BLaER1 treated with 17β-estradiol and CSF1 and Interleukin-3, amounts not matched to agents 10 nM and 100 nM (cell line): Measurements from ENCODE around the gene WWOX.

Experiments
- H3K27ac ChIP-seq, 11 experiments: shearing (Covaris generic); formaldehyde crosslinking; 2 replicates each; pipeline ENCODE4 v1.8.1; 2022
- H3K27me3 ChIP-seq, 11 experiments: shearing (Covaris generic); formaldehyde crosslinking; 2 replicates each; pipeline ENCODE4 v1.8.1; 2022
- H3K36me3 ChIP-seq, 11 experiments: shearing (Covaris generic); formaldehyde crosslinking; 2 replicates each; pipeline ENCODE4 v1.8.1; 2022
- H3K4me1 ChIP-seq, 10 experiments: shearing (Covaris generic); formaldehyde crosslinking; 2 replicates each; pipeline ENCODE4 v1.8.1; 2022
- H3K4me2 ChIP-seq, 11 experiments: shearing (Covaris generic); formaldehyde crosslinking; 2 replicates each; pipeline ENCODE4 v1.8.1; 2022
- H3K4me3 ChIP-seq, 10 experiments: shearing (Covaris generic); formaldehyde crosslinking; 2 replicates each; pipeline ENCODE4 v1.8.1; 2022
- H3K9ac ChIP-seq, 11 experiments: shearing (Covaris generic); formaldehyde crosslinking; 2 replicates each; pipeline ENCODE4 v1.8.1; 2022
- H3K9me3 ChIP-seq, 11 experiments: shearing (Covaris generic); formaldehyde crosslinking; replicated peaks in 1 of 11; 2 replicates each; pipeline ENCODE4 v1.8.1; 2022
- H4K20me1 ChIP-seq, 11 experiments: shearing (Covaris generic); formaldehyde crosslinking; 2 replicates each; pipeline ENCODE4 v1.8.1; 2022
- Cebpa-rat ChIP-seq, 11 experiments: shearing (Covaris generic); IDR thresholded peaks; 2 replicates each; pipeline ENCODE4 v1.8.1; 2022

The WWOX gene

DNA sequence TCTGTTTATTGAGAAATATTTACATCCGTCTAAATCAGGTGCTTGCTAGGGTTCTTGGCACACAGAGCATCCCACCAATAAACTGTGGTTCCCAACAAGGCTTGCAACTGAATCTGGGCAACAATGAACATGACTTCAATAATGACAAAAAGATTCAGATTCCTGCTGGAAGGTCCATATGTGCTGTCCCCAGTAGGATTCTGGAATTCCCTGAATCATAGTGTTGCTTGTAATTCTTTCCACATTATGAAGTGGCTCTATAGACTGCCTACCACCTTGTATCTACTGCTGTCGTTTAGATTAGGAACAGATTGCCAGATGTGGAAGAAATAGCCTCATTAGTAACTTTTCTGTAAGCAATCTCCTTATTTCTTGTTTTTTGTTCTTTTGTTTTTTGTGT, 265.9 kb downstream of the WWOX start:
- no peak for TF ChIP-seq Cebpa-rat (IDR thresholded peaks at IDR 0.05)
- no peak overlapping the region for H3K9ac ChIP-seq
- H3K4me3 ChIP-seq = no peak overlapping the region
- no peak overlapping the region for H3K4me2 ChIP-seq
- H3K27ac ChIP-seq = no peak overlapping the region
- no peaks in the 10 kb centered on the region for H3K36me3 ChIP-seq
- peaks cover 5 to 8% (median 6%) of the 10 kb centered on the region in 10 experiments; a peak in 19 of 20 replicates for H3K4me1 ChIP-seq
- H3K27me3 ChIP-seq = no peaks in the 10 kb centered on the region
- H3K9me3 ChIP-seq = no peaks in the 10 kb centered on the region
- no peaks in the 10 kb centered on the region for H4K20me1 ChIP-seq

DNA sequence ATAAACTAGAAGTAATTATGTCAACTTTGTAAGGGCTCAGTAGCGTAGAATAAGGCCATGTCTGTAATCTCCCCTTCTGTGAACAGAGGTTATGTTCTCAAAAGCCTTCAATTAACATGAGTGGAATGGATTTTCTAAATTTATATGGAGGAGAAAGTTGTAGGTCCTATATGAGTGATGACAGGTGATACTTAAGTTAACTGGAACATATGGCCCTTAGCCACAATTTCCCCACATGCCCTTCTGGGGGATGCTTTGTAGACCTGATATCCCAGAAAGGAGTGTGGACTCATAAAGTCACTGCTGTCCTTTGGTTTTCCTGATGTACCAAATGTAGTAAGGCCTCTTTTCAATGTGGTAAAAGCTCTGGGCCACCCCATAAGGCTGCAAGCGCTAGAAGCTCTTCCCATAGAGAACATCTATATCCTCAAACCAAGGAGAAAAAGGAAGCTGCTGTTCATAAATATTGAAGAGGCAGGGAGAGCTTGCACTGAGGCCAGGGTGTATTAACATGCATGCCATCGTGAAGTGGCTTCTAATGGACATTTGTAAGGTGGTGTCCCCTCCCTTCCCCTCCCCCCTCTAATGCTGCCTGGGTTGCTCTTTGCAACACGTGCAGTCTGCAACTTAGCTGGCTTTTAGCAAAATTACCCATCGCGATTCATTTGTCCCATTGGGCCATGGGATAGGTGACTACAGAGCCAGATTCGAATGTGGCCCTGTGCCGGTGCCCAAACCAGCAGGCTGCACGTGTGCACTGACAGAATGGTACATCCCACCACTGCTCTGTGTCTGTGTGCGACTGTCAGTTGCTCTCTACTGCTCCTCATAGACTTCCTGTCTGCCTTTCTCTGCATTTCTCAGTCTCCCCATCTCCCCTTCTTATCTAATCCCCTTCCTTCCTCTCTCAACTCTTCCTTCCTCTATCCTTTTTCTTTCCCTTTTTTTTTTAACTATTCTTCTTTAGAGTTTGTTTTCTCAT, 269.0 kb downstream of the WWOX start:
- Histone ChIP-seq H3K9me3 (peaks cover 0 to 10% (median 0%) of the 10 kb centered on the region in 11 experiments; a peak in 6 of 22 replicates), H3K27me3 (no peaks in the 10 kb centered on the region), H3K36me3 (no peaks in the 10 kb centered on the region), H3K4me2 (peak overlapping the region in 9 of 11 experiments; percentile 6 to 54 (median 19); a peak in 8 of 22 replicates), H3K9ac (no peak overlapping the region), H3K4me1 (peaks cover 5 to 15% (median 6%) of the 10 kb centered on the region in 10 experiments; a peak in 19 of 20 replicates), H3K4me3 (no peak overlapping the region), H3K27ac (no peak overlapping the region), H4K20me1 (no peaks in the 10 kb centered on the region)
- TF ChIP-seq Cebpa-rat (IDR thresholded peaks at IDR 0.05) = no peak

DNA sequence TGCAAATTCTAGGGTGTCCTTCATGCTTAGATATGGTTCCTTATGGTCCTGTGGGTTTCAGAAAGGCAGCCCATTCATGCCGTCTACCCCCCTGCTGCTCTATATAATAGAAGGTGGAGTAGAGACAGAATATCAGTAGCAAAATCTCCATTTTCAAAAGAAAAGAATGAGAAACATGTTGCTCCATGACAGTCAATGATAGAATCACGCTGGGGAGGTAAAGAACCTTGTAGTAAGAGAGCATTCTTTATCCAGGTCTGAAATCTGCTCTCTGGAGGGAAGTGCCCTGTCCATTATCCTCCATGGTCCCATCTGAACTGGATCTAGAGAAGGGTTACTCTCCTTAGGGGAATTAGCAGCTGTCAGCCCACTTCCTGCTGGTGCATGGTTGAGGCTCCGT, 272.8 kb downstream of the WWOX start:
- Histone ChIP-seq H3K9ac (no peak overlapping the region), H3K4me2 (no peak overlapping the region), H3K9me3 (peaks cover 0 to 10% (median 0%) of the 10 kb centered on the region in 11 experiments; a peak in 6 of 22 replicates), H3K4me1 (peaks cover 5 to 15% (median 6%) of the 10 kb centered on the region in 10 experiments; a peak in 19 of 20 replicates), H3K27me3 (no peaks in the 10 kb centered on the region), H4K20me1 (no peaks in the 10 kb centered on the region; a peak in 1 of 22 replicates), H3K27ac (no peak overlapping the region), H3K36me3 (no peaks in the 10 kb centered on the region), H3K4me3 (no peak overlapping the region)
- no peak for TF ChIP-seq Cebpa-rat (IDR thresholded peaks at IDR 0.05)

DNA sequence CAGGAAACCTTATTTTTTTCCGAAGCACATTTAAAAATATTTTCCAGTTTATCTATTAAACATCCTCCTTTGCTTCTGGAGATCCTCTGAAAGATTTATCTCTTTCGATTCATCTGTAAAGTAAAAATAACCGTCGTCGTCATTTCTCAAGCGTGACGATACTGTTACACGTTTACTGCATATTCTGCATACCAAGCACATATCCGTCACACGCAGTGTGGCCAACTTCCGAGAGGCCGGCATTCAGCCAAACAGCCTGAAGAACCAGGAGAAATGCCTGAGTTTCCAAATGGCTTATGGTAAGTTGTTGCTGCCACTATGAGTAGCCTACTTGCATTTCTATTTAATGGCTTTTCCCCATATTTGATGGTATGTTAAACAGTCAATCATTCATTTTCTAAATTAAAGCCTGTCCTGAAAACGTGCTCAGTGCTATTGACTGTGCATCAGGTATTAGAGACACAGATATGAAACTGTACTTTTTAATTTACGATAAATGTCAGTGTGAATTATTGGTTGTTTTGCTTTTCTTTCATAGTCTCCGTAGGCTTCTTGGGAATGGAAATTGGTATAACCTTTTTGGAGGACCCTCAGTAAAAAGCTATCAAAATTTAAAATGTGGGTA, 275.7 kb downstream of the WWOX start:
- Histone ChIP-seq H3K4me1 (peaks cover 0 to 7% (median 0%) of the 10 kb centered on the region in 10 experiments; a peak in 1 of 20 replicates), H3K4me3 (no peak overlapping the region), H4K20me1 (no peaks in the 10 kb centered on the region; a peak in 1 of 22 replicates), H3K4me2 (no peak overlapping the region), H3K27me3 (no peaks in the 10 kb centered on the region), H3K9ac (no peak overlapping the region), H3K36me3 (no peaks in the 10 kb centered on the region), H3K9me3 (peaks cover 0 to 10% (median 0%) of the 10 kb centered on the region in 11 experiments; a peak in 6 of 22 replicates), H3K27ac (no peak overlapping the region)
- TF ChIP-seq Cebpa-rat (IDR thresholded peaks at IDR 0.05) = no peak

DNA sequence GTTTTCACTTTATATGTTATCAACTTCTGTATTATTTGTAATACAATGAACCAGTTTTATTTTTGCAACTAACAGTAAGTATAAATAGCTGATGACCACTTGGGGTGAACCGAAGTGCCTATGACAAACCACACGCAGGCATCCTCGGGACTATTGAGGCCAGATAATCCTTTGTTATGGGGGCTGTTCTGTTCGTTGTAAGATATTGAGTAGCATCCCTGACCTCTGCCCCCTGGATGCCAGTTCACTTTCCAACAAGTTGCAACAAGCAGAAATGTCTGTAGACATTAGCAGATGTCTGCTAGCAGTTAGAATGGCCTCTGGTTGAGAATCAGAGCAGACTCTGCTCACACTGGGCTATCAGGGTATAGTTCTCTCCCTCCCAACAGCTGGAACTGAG, 277.0 kb downstream of the WWOX start:
- Histone ChIP-seq H3K27ac (no peak overlapping the region), H3K9ac (no peak overlapping the region), H4K20me1 (no peaks in the 10 kb centered on the region; a peak in 1 of 22 replicates), H3K4me2 (no peak overlapping the region), H3K36me3 (no peaks in the 10 kb centered on the region), H3K4me3 (no peak overlapping the region), H3K27me3 (no peaks in the 10 kb centered on the region), H3K9me3 (peaks cover 0 to 3% (median 0%) of the 10 kb centered on the region in 11 experiments; a peak in 2 of 22 replicates), H3K4me1 (peaks cover 0 to 7% (median 0%) of the 10 kb centered on the region in 10 experiments; a peak in 1 of 20 replicates)
- no peak for TF ChIP-seq Cebpa-rat (IDR thresholded peaks at IDR 0.05)

DNA sequence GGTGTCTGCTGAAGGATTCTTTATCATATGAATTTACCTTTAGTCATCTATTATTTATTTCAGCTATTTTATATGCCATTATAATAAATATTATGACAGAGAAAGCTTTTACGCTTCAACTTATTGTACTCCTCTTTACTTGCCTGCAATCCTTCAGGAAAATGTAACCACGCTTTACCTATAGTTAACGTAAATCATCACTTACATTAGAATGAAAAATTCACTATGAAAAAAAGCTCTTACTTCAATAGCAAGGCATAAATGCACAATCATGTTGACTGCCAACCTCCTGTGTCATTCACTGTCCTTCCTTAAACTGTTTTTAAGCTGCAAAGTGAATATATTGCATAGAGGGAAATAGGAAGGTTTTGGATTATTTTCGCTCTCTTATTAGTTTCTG, 277.9 kb downstream of the WWOX start:
- H3K27ac ChIP-seq = no peak overlapping the region
- no peak overlapping the region for H3K9ac ChIP-seq
- no peaks in the 10 kb centered on the region for H3K27me3 ChIP-seq
- TF ChIP-seq Cebpa-rat (IDR thresholded peaks at IDR 0.05) = no peak
- H3K4me3 ChIP-seq = no peak overlapping the region
- no peaks in the 10 kb centered on the region for H3K9me3 ChIP-seq
- no peak overlapping the region for H3K4me2 ChIP-seq
- peaks cover 0 to 5% (median 0%) of the 10 kb centered on the region in 10 experiments; a peak in 1 of 20 replicates for H3K4me1 ChIP-seq
- no peaks in the 10 kb centered on the region for H3K36me3 ChIP-seq
- no peaks in the 10 kb centered on the region; a peak in 1 of 22 replicates for H4K20me1 ChIP-seq

DNA sequence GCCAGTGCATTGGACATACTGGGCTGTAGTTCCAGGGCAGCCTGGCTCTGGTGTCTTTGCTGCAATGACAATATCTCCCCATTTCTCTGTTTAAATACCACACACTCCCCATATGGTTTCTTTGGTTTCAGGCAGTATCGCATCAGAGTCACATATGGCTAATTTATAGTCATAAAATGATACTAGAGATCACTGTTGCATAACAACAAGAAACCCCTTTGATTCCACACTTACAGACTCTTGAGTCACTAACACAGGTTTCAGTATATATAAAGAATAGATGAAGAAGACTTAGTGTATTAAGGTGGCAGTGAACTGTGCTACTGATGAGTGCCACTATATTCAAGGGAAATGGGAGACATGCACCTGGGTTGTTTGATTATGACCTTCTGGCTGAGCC, 281.6 kb downstream of the WWOX start:
- no peaks in the 10 kb centered on the region; a peak in 1 of 22 replicates for H3K9me3 ChIP-seq
- no peaks in the 10 kb centered on the region for H3K36me3 ChIP-seq
- no peak overlapping the region for H3K9ac ChIP-seq
- H3K4me2 ChIP-seq = no peak overlapping the region
- no peaks in the 10 kb centered on the region for H3K4me1 ChIP-seq
- no peak overlapping the region for H3K27ac ChIP-seq
- no peak for TF ChIP-seq Cebpa-rat (IDR thresholded peaks at IDR 0.05)
- no peak overlapping the region for H3K4me3 ChIP-seq
- no peaks in the 10 kb centered on the region for H4K20me1 ChIP-seq
- H3K27me3 ChIP-seq = no peaks in the 10 kb centered on the region

DNA sequence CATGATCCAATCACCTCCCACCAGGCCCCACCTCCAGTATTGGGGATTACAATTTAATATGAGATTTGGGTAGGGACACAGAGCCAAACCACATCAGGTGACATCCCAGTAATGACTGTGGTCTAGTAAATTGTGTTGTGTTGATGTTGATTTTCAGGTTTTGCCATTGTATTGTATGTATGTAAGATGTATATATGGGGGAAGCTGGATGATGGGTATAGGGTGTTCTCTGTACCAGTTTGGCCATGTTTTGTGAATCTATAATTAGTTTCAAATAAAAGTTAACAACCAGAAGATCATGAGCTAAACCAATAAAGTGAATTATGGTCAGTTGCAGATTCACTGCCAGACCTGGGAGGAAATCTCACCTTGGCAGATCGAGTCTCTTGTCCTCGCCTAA, 283.7 kb downstream of the WWOX start:
- H3K9ac ChIP-seq = no peak overlapping the region
- no peaks in the 10 kb centered on the region; a peak in 1 of 22 replicates for H3K9me3 ChIP-seq
- no peaks in the 10 kb centered on the region for H3K4me1 ChIP-seq
- H3K4me3 ChIP-seq = no peak overlapping the region
- TF ChIP-seq Cebpa-rat (IDR thresholded peaks at IDR 0.05) = no peak
- no peak overlapping the region for H3K4me2 ChIP-seq
- H3K27me3 ChIP-seq = no peaks in the 10 kb centered on the region
- H3K27ac ChIP-seq = no peak overlapping the region
- no peaks in the 10 kb centered on the region for H4K20me1 ChIP-seq
- H3K36me3 ChIP-seq = peaks cover 0 to 5% (median 0%) of the 10 kb centered on the region in 11 experiments; a peak in 1 of 22 replicates
